GM23248 (cell line): ENCODE measurements around the gene PANK1. TPM values are rescaled to one million over a fixed set of nuclear protein-coding genes. Genes with fewer than 3 reads are reported as not detected.

ENCODE experiments used
- DNase-seq: peaks from one replicate; pipeline ENCODE4 v3.0.0-alpha.2; 2015
- H2AFZ ChIP-seq: fragments of 200-600 bp; sonication (generic); 2 replicates; pipeline ENCODE4 v1.6.1; 2016; ENCODE audit warnings: antibody characterized with exemption
- H3F3A ChIP-seq: fragments of 200-600 bp; sonication (generic); 2 replicates; pipeline ENCODE4 v1.6.1; 2016; ENCODE audit warnings: mild to moderate bottlenecking, antibody characterized with exemption, mixed run types; ENCODE audit not compliant: insufficient read depth
- H3K27ac ChIP-seq: fragments of 200-600 bp; sonication (generic); 2 replicates; pipeline ENCODE4 v1.5.1; 2016; ENCODE audit warnings: mild to moderate bottlenecking
- H3K27me3 ChIP-seq: fragments of 200-600 bp; sonication (generic); replicated peaks from 2 replicates; pipeline ENCODE4 v1.6.1; 2016; ENCODE audit warnings: mild to moderate bottlenecking; ENCODE audit not compliant: insufficient read depth
- H3K36me3 ChIP-seq: fragments of 200-600 bp; sonication (generic); 2 replicates; pipeline ENCODE4 v1.6.1; 2016; ENCODE audit warnings: low read depth, mild to moderate bottlenecking
- H3K4me1 ChIP-seq: fragments of 200-600 bp; sonication (generic); 2 replicates; pipeline ENCODE4 v1.6.1; 2016; ENCODE audit warnings: mild to moderate bottlenecking; ENCODE audit not compliant: insufficient read depth
- H3K4me2 ChIP-seq: fragments of 200-600 bp; sonication (generic); one replicate; pipeline ENCODE4 v1.6.1; 2016; ENCODE audit warnings: mild to moderate bottlenecking; ENCODE audit not compliant: unreplicated experiment
- H3K4me3 ChIP-seq: fragments of 200-600 bp; sonication (generic); 2 replicates; pipeline ENCODE4 v1.5.1; 2016; ENCODE audit warnings: mild to moderate bottlenecking
- H3K79me2 ChIP-seq: fragments of 200-600 bp; sonication (generic); 2 replicates; pipeline ENCODE4 v1.6.1; 2016; ENCODE audit warnings: mild to moderate bottlenecking; ENCODE audit not compliant: insufficient read depth
- H3K9ac ChIP-seq: fragments of 200-600 bp; sonication (generic); 2 replicates; pipeline ENCODE4 v1.6.1; 2016; ENCODE audit warnings: mild to moderate bottlenecking
- H3K9me2 ChIP-seq: fragments of 200-600 bp; sonication (generic); 2 replicates; pipeline ENCODE4 v1.6.1; 2016; ENCODE audit warnings: mixed run types, mild to moderate bottlenecking, moderate library complexity; ENCODE audit not compliant: insufficient read depth
- H3K9me3 ChIP-seq: fragments of 200-600 bp; sonication (generic); one replicate; pipeline ENCODE4 v1.6.1; 2017; ENCODE audit warnings: low read depth
- H4K20me1 ChIP-seq: fragments of 200-600 bp; sonication (generic); 2 replicates; pipeline ENCODE4 v1.6.0; 2016; ENCODE audit not compliant: insufficient read depth
- EZH2 ChIP-seq: fragments of 200-600 bp; sonication (generic); IDR thresholded peaks from 2 replicates; pipeline ENCODE4 v1.6.1; 2018; ENCODE audit warnings: antibody characterized with exemption, mild to moderate bottlenecking; ENCODE audit not compliant: insufficient read depth, poor library complexity, severe bottlenecking
- EZH2phosphoT487 ChIP-seq: fragments of 200-600 bp; sonication (generic); IDR thresholded peaks from 2 replicates; pipeline ENCODE4 v1.6.1; 2018; ENCODE audit warnings: antibody characterized with exemption, moderate library complexity, mild to moderate bottlenecking, low read depth; ENCODE audit not compliant: insufficient read depth
- WGBS, 2 experiments: methylation state at CpG; one replicate each; pipeline ENCODE4 v1.1.6; 2015 to 2017; ENCODE audit warnings: low lambda C conversion rate in 2 of 2, low coverage in 1 of 2; ENCODE audit errors: missing lambda C conversion rate in 2 of 2; 5-methylcytosine and 5-hydroxymethylcytosine counted together
- in situ Hi-C: fragments of 300-500 bp; cut with MboI; formaldehyde crosslinking; loops from 2 replicates; pipeline ENCODE4 v1.15.0; 2020
- polyA plus RNA-seq: library from polyadenylated mRNA; unstranded; fragments of >200 nt; fragmentation: Nextera tagmentation; extraction: Ambion mirVana; gene quantifications from 2 replicates; pipeline ENCODE4 v1.2.1, GENCODE V29; 2016
- total RNA-seq: library from RNA; depleted of rRNA; stranded (reverse); fragments of >200 nt; shearing (Covaris generic); gene quantifications from 2 replicates; pipeline ENCODE4 v1.2.3, GENCODE V29; 2014

The PANK1 gene
- total and polyA plus RNA-seq, 2 experiments from 2014 or later = 3.3 to 3.6 TPM

DNA sequence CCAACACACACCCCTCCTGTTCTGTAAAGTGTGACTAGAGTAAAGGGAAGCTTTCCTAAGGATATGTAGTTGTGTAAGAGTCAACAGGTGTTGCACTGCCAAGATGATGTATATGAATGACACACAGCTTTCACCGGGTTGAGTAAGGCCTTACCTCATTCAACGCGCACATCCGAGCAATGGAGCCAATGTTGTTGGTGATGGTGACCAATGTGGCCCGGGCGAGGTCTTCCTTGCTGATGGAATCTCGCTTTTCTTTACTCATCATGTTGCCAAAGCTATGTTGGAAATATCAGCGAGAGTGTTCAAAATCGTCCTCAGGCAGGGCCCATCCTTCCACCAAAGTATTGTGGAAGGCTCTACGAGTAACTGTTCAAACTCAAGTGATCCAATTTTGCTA is 52.0 kb downstream of the PANK1 start:
- H3K27me3 ChIP-seq = no peaks in the 10 kb centered on the region
- no peaks in the 10 kb centered on the region for H4K20me1 ChIP-seq
- no peak overlapping the region for H2AFZ ChIP-seq
- no peak overlapping the region for H3K27ac ChIP-seq
- peaks cover 10% of the 10 kb centered on the region; the same call in 1 of the 2 replicates for H3K36me3 ChIP-seq
- H3K9me3 ChIP-seq = no peaks in the 10 kb centered on the region
- in situ Hi-C loops = no loop called here
- no peaks in the 10 kb centered on the region for H3K79me2 ChIP-seq
- no peaks in the 10 kb centered on the region for H3K9me2 ChIP-seq
- no peak overlapping the region for H3K4me3 ChIP-seq
- no peak overlapping the region for H3K9ac ChIP-seq
- no peaks in the 10 kb centered on the region for H3F3A ChIP-seq
- H3K4me2 ChIP-seq = no peak overlapping the region
- WGBS, 2 experiments = 98 to 100% methylated on average over 10 of the region's 10 CpGs
- no peak for DNase-seq
- H3K4me1 ChIP-seq = no peaks in the 10 kb centered on the region
- no peak for TF ChIP-seq EZH2phosphoT487
- no peak for TF ChIP-seq EZH2

GRCh38 chr10:89592539-89592938 is 52.5 kb downstream of the PANK1 start:
- TF ChIP-seq EZH2 (no peak), EZH2phosphoT487 (no peak)
- no peak overlapping the region for H3K27ac ChIP-seq
- 77 to 79% methylated on average over 3 of the region's 3 CpGs for WGBS, 2 experiments

GRCh38 chr10:89591796-89592271 is 53.2 kb downstream of the PANK1 start:
- H3K79me2 ChIP-seq = no peaks in the 10 kb centered on the region
- no peaks in the 10 kb centered on the region for H4K20me1 ChIP-seq
- H3K4me2 ChIP-seq = no peak overlapping the region
- in situ Hi-C loops = no loop called here
- no peak overlapping the region for H2AFZ ChIP-seq
- no peak overlapping the region for H3K4me3 ChIP-seq
- no peaks in the 10 kb centered on the region for H3K9me2 ChIP-seq
- no peaks in the 10 kb centered on the region for H3F3A ChIP-seq
- H3K27me3 ChIP-seq = no peaks in the 10 kb centered on the region
- WGBS, 2 experiments = 83 to 84% methylated on average over 3 of the region's 3 CpGs
- TF ChIP-seq EZH2 = no peak
- no peak for TF ChIP-seq EZH2phosphoT487
- peaks cover 19% of the 10 kb centered on the region; the same call in 1 of the 2 replicates for H3K36me3 ChIP-seq
- no peaks in the 10 kb centered on the region for H3K4me1 ChIP-seq
- no peaks in the 10 kb centered on the region for H3K9me3 ChIP-seq
- no peak overlapping the region for H3K9ac ChIP-seq
- no peak for DNase-seq
- H3K27ac ChIP-seq = no peak overlapping the region

More at GRCh38 chr10:89592539-89592938, 52.5 kb downstream of the PANK1 start:
- H4K20me1 ChIP-seq = no peaks in the 10 kb centered on the region
- no peaks in the 10 kb centered on the region for H3K27me3 ChIP-seq
- in situ Hi-C loops = no loop called here
- peaks cover 15% of the 10 kb centered on the region; the same call in 1 of the 2 replicates for H3K36me3 ChIP-seq
- H3F3A ChIP-seq = no peaks in the 10 kb centered on the region
- DNase-seq = no peak
- no peaks in the 10 kb centered on the region for H3K79me2 ChIP-seq
- H3K4me1 ChIP-seq = no peaks in the 10 kb centered on the region
- H3K9me2 ChIP-seq = no peaks in the 10 kb centered on the region
- no peak overlapping the region for H2AFZ ChIP-seq
- no peak overlapping the region for H3K4me2 ChIP-seq
- H3K9me3 ChIP-seq = no peaks in the 10 kb centered on the region
- H3K4me3 ChIP-seq = no peak overlapping the region
- no peak overlapping the region for H3K9ac ChIP-seq

GRCh38 chr10:89591111-89591795 is 53.8 kb downstream of the PANK1 start:
- H3K27me3 ChIP-seq = no peaks in the 10 kb centered on the region
- H3K4me3 ChIP-seq = no peak overlapping the region
- H2AFZ ChIP-seq = no peak overlapping the region
- H3K36me3 ChIP-seq = peaks cover 19% of the 10 kb centered on the region; the same call in 1 of the 2 replicates
- H3K9ac ChIP-seq = no peak overlapping the region
- no peaks in the 10 kb centered on the region for H4K20me1 ChIP-seq
- H3K9me3 ChIP-seq = no peaks in the 10 kb centered on the region
- in situ Hi-C loops = no loop called here
- no peak overlapping the region for H3K27ac ChIP-seq
- no peaks in the 10 kb centered on the region for H3F3A ChIP-seq
- no peaks in the 10 kb centered on the region for H3K9me2 ChIP-seq
- H3K79me2 ChIP-seq = no peaks in the 10 kb centered on the region
- 89 to 92% methylated on average over 5 of the region's 5 CpGs for WGBS, 2 experiments
- DNase-seq = peak; percentile 32
- no peak for TF ChIP-seq EZH2phosphoT487
- no peaks in the 10 kb centered on the region for H3K4me1 ChIP-seq
- no peak overlapping the region for H3K4me2 ChIP-seq
